ENCODE measurements around the gene HRH2.

DNA sequence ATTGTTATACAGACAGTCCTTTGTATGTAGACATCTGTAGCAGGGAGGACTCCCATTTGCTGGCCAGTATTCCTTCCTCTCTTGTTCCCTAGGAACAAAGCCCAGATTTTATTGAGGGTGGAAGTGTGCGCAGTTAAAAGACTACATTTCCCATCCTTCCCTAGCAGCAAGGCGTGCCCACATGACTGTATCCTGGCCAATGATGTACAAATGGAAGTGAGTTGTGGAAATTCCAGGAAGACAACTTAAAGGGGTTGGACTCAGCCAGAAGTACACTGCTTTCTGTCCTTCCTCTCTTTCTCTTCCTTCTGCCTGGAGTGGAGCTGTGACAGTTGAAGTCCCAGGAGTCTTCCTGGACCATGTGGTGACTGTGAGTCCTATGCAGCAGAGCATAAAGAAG is 89.0 kb downstream of the HRH2 start:
- TF ChIP-seq POLR2A (IDR thresholded peaks at IDR 0.05) (no peak), POLR2AphosphoS5 (IDR thresholded peaks at IDR 0.05) (no peak), EP300 (IDR thresholded peaks at IDR 0.05) (no peak)
- TF ChIP-seq, protein P1, sequence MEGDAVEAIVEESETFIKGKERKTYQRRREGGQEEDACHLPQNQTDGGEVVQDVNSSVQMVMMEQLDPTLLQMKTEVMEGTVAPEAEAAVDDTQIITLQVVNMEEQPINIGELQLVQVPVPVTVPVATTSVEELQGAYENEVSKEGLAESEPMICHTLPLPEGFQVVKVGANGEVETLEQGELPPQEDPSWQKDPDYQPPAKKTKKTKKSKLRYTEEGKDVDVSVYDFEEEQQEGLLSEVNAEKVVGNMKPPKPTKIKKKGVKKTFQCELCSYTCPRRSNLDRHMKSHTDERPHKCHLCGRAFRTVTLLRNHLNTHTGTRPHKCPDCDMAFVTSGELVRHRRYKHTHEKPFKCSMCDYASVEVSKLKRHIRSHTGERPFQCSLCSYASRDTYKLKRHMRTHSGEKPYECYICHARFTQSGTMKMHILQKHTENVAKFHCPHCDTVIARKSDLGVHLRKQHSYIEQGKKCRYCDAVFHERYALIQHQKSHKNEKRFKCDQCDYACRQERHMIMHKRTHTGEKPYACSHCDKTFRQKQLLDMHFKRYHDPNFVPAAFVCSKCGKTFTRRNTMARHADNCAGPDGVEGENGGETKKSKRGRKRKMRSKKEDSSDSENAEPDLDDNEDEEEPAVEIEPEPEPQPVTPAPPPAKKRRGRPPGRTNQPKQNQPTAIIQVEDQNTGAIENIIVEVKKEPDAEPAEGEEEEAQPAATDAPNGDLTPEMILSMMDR (IDR thresholded peaks at IDR 0.05), result no peak
